Keratinocyte (primary cell): Measurements from ENCODE around the gene KRT9. TPM values are rescaled to one million over a fixed set of nuclear protein-coding genes. Genes with fewer than 3 reads are reported as not detected.

ENCODE experiments used
- DNase-seq: peaks from one replicate; pipeline ENCODE4 v3.0.0-alpha.2; 2011; ENCODE audit warnings: low read depth, missing footprints, low spot score
- FAIRE-seq: peaks from 2 replicates; lab custom pipeline; 2011; peaks lifted over from hg19 to GRCh38; lab: Jason Lieb, UNC
- H2AFZ ChIP-seq: 2 replicates; pipeline ENCODE4 v1.6.0; 2012; ENCODE audit warnings: low read length, control low read depth, inconsistent platforms; ENCODE audit not compliant: control insufficient read depth
- H3K27ac ChIP-seq: 2 replicates; pipeline ENCODE4 v1.5.1; 2011; ENCODE audit warnings: low read length; ENCODE audit not compliant: control insufficient read depth, insufficient read depth
- H3K27me3 ChIP-seq: 3 replicates; pipeline ENCODE4 v1.6.0; 2011; ENCODE audit warnings: low read length; ENCODE audit not compliant: control insufficient read depth, insufficient read depth; ENCODE audit errors: extremely low read depth
- H3K36me3 ChIP-seq, 2 experiments: 2 replicates in 1 of 2; 3 replicates in 1 of 2; pipeline ENCODE4 v1.5.1; 2011; ENCODE audit warnings: low read length in 2 of 2, mild to moderate bottlenecking in 1 of 2; ENCODE audit not compliant: control insufficient read depth in 2 of 2, insufficient read depth in 2 of 2; ENCODE audit errors: extremely low read depth in 1 of 2
- H3K4me1 ChIP-seq: 3 replicates; pipeline ENCODE4 v1.5.1; 2011; ENCODE audit warnings: low read length; ENCODE audit not compliant: control insufficient read depth, insufficient read depth; ENCODE audit errors: extremely low read depth
- H3K4me2 ChIP-seq: 3 replicates; pipeline ENCODE4 v1.6.0; 2011; ENCODE audit warnings: low read depth, low read length; ENCODE audit not compliant: control insufficient read depth, insufficient read depth; ENCODE audit errors: extremely low read depth
- H3K4me3 ChIP-seq, 3 experiments: fragments of 200-600 bp in 1 of 3; sonication (generic) in 1 of 3; 2 replicates in 2 of 3; 3 replicates in 1 of 3; pipeline ENCODE4 v1.5.1; 2011 to 2016; ENCODE audit warnings: low read length in 3 of 3, mild to moderate bottlenecking in 3 of 3, control low read depth in 2 of 3, inconsistent platforms in 1 of 3, low read depth in 1 of 3, mixed read lengths in 1 of 3, mixed run types in 1 of 3, moderate library complexity in 1 of 3; ENCODE audit not compliant: control insufficient read depth in 2 of 3, insufficient read depth in 2 of 3; ENCODE audit errors: extremely low read depth in 1 of 3
- H3K79me2 ChIP-seq: 2 replicates; pipeline ENCODE4 v1.6.0; 2012; ENCODE audit warnings: low read length; ENCODE audit not compliant: control insufficient read depth, insufficient read depth
- H3K9ac ChIP-seq: 3 replicates; pipeline ENCODE4 v1.6.0; 2011; ENCODE audit warnings: low read length; ENCODE audit not compliant: control insufficient read depth, insufficient read depth; ENCODE audit errors: extremely low read depth
- H3K9me1 ChIP-seq: 3 replicates; pipeline ENCODE4 v1.6.0; 2011; ENCODE audit warnings: low read length; ENCODE audit not compliant: control insufficient read depth, insufficient read depth; ENCODE audit errors: extremely low read depth
- H3K9me3 ChIP-seq: 2 replicates; pipeline ENCODE4 v1.5.1; 2012; ENCODE audit warnings: low read depth, low read length; ENCODE audit not compliant: control insufficient read depth
- H4K20me1 ChIP-seq: 3 replicates; pipeline ENCODE4 v1.6.0; 2011; ENCODE audit warnings: low read length; ENCODE audit not compliant: control insufficient read depth, insufficient read depth; ENCODE audit errors: extremely low read depth
- CTCF ChIP-seq, 3 experiments: IDR thresholded peaks in 1 of 3; conservative IDR thresholded peaks in 1 of 3; optimal IDR thresholded peaks in 1 of 3; 2 replicates in 2 of 3; 3 replicates in 1 of 3; pipeline versions ENCODE3 to v1.5.1; 2011; ENCODE audit warnings: low read length in 3 of 3, mild to moderate bottlenecking in 3 of 3, moderate library complexity in 2 of 3, control low read depth in 1 of 3, inconsistent platforms in 1 of 3; ENCODE audit not compliant: insufficient read depth in 2 of 3; ENCODE audit errors: extremely low read depth in 1 of 3
- EZH2 ChIP-seq: IDR thresholded peaks from one replicate; pipeline ENCODE4 v1.6.1; 2012; ENCODE audit warnings: inconsistent platforms, mild to moderate bottlenecking, low read length, moderate library complexity
- dilution Hi-C: fragments of 300-500 bp; cut with MboI; formaldehyde crosslinking; loops from one replicate; pipeline ENCODE4 v1.7.0; 2020; ENCODE audit warnings: low sequenced_read_pairs; ENCODE audit not compliant: extremely low pct_ligation_motif_present
- polyA plus RNA-seq, 5 experiments: library from polyadenylated mRNA; depleted of rRNA in 3 of 5; stranded (reverse) in 3 of 5; stranded (forward) in 1 of 5; unstranded in 1 of 5; fragments of >200 nt; gene quantifications; 1 replicate in 1 of 5; 2 replicates in 3 of 5; 3 replicates in 1 of 5; pipeline versions ENCODE4 v1.2.1 to v1.2.3, GENCODE V29; 2011 to 2012; ENCODE audit warnings: missing spikeins in 2 of 5, low read depth in 1 of 5, low replicate concordance in 1 of 5

KRT9 gene
- polyA plus RNA-seq, 1 donor (not counting 4 experiments of a cell fraction or from before 2014, with no cell fraction given) = 1.6 TPM

- TF ChIP-seq EZH2 (no peak), CTCF (optimal IDR thresholded peaks at IDR 0.05 in 1 of 3, IDR thresholded peaks at IDR 0.05 in 1 of 3, conservative IDR thresholded peaks at IDR 0.05 in 1 of 3; ENCODE audit: extremely low read depth in 1 of 3, insufficient read depth in 2 of 3, low read length in 3 of 3) (no peak)
- H3K9me1 ChIP-seq = no peaks in the 10 kb centered on the region
- no peak for DNase-seq
- no peak overlapping the region for H2AFZ ChIP-seq
- H3K9me3 ChIP-seq = no peaks in the 10 kb centered on the region
- no peaks in the 10 kb centered on the region for H4K20me1 ChIP-seq
- no peaks in the 10 kb centered on the region for H3K79me2 ChIP-seq
- H3K4me3 ChIP-seq = no peak overlapping the region
- no peak overlapping the region for H3K9ac ChIP-seq
- H3K27ac ChIP-seq = no peak overlapping the region
- dilution Hi-C loops = no loop called here
- no peak for FAIRE-seq
- H3K36me3 ChIP-seq = no peaks in the 10 kb centered on the region
- peaks cover 35% of the 10 kb centered on the region for H3K4me1 ChIP-seq
- no peaks in the 10 kb centered on the region for H3K27me3 ChIP-seq
- H3K4me2 ChIP-seq = no peak overlapping the region
Observed at GRCh38 chr17:41545829-41546410, 25.9 kb downstream of the KRT9 start.

GRCh38 chr17:41544935-41545334, 26.9 kb downstream of the KRT9 start:
- TF ChIP-seq CTCF (optimal IDR thresholded peaks at IDR 0.05 in 1 of 3, IDR thresholded peaks at IDR 0.05 in 1 of 3, conservative IDR thresholded peaks at IDR 0.05 in 1 of 3; ENCODE audit: extremely low read depth in 1 of 3, insufficient read depth in 2 of 3, low read length in 3 of 3) (no peak), EZH2 (no peak)
- Histone ChIP-seq H4K20me1 (no peaks in the 10 kb centered on the region), H3K4me2 (no peak overlapping the region), H3K9me3 (no peaks in the 10 kb centered on the region), H2AFZ (no peak overlapping the region), H3K9ac (no peak overlapping the region), H3K27me3 (no peaks in the 10 kb centered on the region), H3K4me1 (peaks cover 43% of the 10 kb centered on the region), H3K27ac (no peak overlapping the region), H3K4me3 (no peak overlapping the region), H3K36me3 (no peaks in the 10 kb centered on the region), H3K9me1 (no peaks in the 10 kb centered on the region), H3K79me2 (no peaks in the 10 kb centered on the region)
- dilution Hi-C loops = no loop called here
- DNase-seq = no peak
- FAIRE-seq = no peak
